Muscle layer of duodenum (tissue), 2 donors: ENCODE results near the gene GABBR2.

ENCODE experiments used
- H3K27ac ChIP-seq: one replicate; pipeline ENCODE4 v1.7.0; 2013; ENCODE audit warnings: mild to moderate bottlenecking, low read length
- H3K27me3 ChIP-seq: one replicate; pipeline ENCODE4 v1.7.0; 2013; ENCODE audit warnings: low read depth, mild to moderate bottlenecking, control low read depth, low read length
- H3K36me3 ChIP-seq, 2 donors: one replicate each; pipeline ENCODE4 v1.7.0; 2013; ENCODE audit warnings: low read length in 2 of 2, control low read depth in 1 of 2, mild to moderate bottlenecking in 1 of 2; ENCODE audit not compliant: insufficient read depth in 2 of 2, control insufficient read depth in 1 of 2
- H3K4me1 ChIP-seq, 2 donors: one replicate each; pipeline ENCODE4 v1.7.0; 2013; ENCODE audit warnings: low read length in 2 of 2, mild to moderate bottlenecking in 2 of 2, control low read depth in 1 of 2, moderate library complexity in 1 of 2; ENCODE audit not compliant: insufficient read depth in 2 of 2, control insufficient read depth in 1 of 2
- H3K4me3 ChIP-seq, 2 donors: one replicate each; pipeline ENCODE4 v1.7.0; 2013; ENCODE audit warnings: low read length in 2 of 2, low read depth in 1 of 2, mild to moderate bottlenecking in 1 of 2
- H3K9me3 ChIP-seq, 2 donors: one replicate each; pipeline ENCODE4 v1.7.0; 2013; ENCODE audit warnings: low read length in 2 of 2, control low read depth in 1 of 2, mild to moderate bottlenecking in 1 of 2; ENCODE audit not compliant: control insufficient read depth in 1 of 2
- donor health status: healthy.

Gene GABBR2

DNA sequence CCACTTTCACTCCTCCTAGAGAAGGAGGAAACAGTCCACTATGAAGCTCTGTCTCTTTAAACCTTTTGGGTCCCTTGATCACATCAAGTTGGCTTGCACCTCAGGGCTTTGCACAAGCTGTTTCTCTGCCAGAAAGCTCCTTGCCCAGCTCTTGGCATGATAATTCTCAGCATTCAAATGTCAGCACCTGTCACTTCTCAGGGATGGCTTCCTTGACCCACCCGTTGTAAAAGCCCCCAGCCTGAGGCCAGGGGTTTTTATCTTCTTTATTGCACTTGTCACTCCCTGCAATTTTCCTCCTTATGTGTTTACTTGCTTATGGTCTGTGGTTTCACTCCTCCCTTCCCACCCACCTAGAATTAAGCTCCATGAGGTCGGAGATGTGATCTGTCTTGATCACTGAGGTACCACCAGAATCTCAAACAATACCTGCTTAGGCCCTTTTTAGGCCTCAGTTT lies 252.6 kb downstream of the GABBR2 start:
- Histone ChIP-seq H3K4me3 (no peak overlapping the region), H3K27ac (no peak overlapping the region), H3K27me3 (no peaks in the 10 kb centered on the region), H3K4me1 (no peaks in the 10 kb centered on the region), H3K9me3 (peaks cover 7 to 14% of the 10 kb centered on the region in 2 donors), H3K36me3 (no peaks in the 10 kb centered on the region)

DNA sequence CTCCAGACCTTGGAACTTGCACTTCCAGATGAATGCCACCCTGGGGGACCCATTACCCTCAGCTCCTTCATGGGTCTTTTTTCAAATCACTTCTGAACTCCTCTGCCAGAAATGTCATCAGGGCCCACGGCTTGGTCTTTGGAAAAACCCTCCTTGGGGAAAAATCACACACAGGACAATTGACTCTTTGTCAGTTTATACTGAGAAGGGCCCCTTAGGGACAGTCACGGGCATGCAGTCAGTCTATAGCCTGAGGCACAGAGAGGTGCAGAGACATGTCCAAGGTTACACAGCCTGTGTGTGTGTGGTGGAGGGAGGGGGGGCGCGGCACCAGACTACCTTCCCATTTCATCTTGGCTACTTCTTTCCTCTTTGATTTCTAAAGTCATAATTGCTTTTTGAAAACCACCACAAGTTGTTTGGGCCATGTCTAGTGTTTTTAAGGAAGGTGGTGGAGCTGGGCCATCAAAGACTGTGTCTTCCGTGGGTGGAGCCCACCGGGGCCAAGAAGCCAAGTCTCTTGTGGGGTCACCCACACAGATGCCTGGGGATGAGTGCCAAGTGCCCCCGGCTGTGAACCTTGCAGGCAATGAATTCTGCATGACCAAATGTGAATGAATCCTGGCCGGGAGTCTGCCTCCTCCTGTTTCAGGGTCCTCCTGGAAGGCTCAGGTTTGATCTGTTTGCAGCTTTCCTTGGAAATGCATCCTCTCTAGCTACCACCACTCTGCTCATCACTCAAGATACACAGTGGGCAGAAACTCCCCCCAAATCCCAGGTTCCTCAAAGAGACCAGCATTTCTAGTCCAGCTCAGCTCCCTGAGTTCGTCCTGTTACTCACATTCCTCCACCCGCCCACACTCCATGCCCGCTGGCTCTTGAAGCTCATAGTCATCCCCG lies 253.2 kb downstream of the GABBR2 start:
- Histone ChIP-seq H3K27ac (no peak overlapping the region), H3K27me3 (no peaks in the 10 kb centered on the region), H3K36me3 (no peaks in the 10 kb centered on the region), H3K9me3 (peaks cover 0 to 9% of the 10 kb centered on the region in 2 donors), H3K4me3 (no peak overlapping the region), H3K4me1 (no peaks in the 10 kb centered on the region)

GRCh38 chr9:98453589-98454311 lies 255.0 kb downstream of the GABBR2 start:
- Histone ChIP-seq H3K9me3 (no peaks in the 10 kb centered on the region), H3K4me3 (no peak overlapping the region), H3K36me3 (no peaks in the 10 kb centered on the region), H3K27ac (no peak overlapping the region), H3K4me1 (no peaks in the 10 kb centered on the region), H3K27me3 (no peaks in the 10 kb centered on the region)

DNA sequence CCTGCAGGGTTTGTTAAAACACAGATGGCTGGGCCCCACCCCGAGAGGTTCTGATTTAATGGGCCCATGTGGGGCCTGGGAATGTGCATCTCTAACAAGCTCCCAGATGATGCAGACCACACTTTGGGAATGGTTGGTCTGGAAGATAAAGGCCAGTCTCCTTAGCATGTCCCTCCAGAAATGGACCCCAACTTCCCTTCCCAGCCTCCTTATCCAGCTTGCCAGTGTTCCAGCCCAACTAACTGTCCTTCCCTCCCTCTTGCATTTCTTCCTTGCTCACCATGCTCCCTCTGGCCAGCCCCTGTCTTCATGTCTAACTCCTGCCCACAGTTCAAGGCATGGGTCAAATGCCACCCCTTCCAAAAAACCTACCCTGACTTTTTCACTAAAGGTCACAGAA lies 257.2 kb downstream of the GABBR2 start:
- Histone ChIP-seq H3K36me3 (no peaks in the 10 kb centered on the region), H3K9me3 (no peaks in the 10 kb centered on the region), H3K27ac (no peak overlapping the region), H3K4me3 (no peak overlapping the region), H3K27me3 (no peaks in the 10 kb centered on the region), H3K4me1 (no peaks in the 10 kb centered on the region)

GRCh38 chr9:98450496-98450895 lies 258.2 kb downstream of the GABBR2 start:
- Histone ChIP-seq H3K9me3 (no peaks in the 10 kb centered on the region), H3K36me3 (no peaks in the 10 kb centered on the region), H3K27ac (no peak overlapping the region), H3K27me3 (no peaks in the 10 kb centered on the region), H3K4me1 (no peaks in the 10 kb centered on the region), H3K4me3 (no peak overlapping the region)

DNA sequence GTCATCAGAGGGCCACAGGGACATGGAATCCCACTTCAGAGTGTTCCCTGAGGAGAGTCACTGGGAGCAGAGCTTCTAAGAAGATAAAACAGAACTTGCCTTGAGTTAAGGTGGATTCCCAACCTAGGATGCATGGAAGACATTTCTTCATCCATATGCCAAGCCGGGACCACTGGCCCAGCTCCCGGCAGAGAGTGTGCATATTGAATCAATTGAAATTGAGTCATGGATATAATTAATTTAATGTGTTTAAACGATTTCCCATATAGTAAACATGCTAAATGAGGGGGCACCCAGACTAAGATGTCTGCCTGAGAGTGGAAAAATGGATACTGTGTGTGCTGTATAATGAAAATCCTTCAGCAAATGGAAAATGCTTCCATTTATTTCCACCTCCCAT lies 258.9 kb downstream of the GABBR2 start:
- Histone ChIP-seq H3K9me3 (no peaks in the 10 kb centered on the region), H3K27ac (no peak overlapping the region), H3K4me1 (no peaks in the 10 kb centered on the region), H3K36me3 (no peaks in the 10 kb centered on the region), H3K4me3 (no peak overlapping the region), H3K27me3 (no peaks in the 10 kb centered on the region)

DNA sequence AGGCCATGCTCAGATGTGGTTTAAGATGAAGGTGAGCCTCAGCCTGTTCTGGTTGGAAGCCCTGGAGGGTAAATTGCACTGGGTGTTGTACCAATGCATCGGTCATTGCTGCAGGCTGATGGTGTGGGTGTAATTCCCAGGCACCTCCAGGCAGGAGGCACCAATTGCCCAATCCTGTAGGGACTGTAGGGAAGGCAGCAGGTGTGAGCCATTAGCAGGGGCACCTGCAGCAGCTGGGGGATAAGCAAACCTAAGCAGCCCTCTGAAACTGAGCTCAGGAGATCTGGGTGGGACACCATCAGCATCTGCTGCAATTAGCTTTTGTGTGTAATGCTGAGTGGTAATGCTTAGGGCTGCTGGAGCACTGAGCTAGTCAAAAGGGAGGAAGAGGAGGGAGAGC lies 263.2 kb downstream of the GABBR2 start:
- H3K36me3 ChIP-seq: no peaks in the 10 kb centered on the region
- no peaks in the 10 kb centered on the region for H3K4me1 ChIP-seq
- no peaks in the 10 kb centered on the region for H3K9me3 ChIP-seq
- no peak overlapping the region for H3K27ac ChIP-seq
- H3K4me3 ChIP-seq: no peak overlapping the region
- H3K27me3 ChIP-seq: no peaks in the 10 kb centered on the region

DNA sequence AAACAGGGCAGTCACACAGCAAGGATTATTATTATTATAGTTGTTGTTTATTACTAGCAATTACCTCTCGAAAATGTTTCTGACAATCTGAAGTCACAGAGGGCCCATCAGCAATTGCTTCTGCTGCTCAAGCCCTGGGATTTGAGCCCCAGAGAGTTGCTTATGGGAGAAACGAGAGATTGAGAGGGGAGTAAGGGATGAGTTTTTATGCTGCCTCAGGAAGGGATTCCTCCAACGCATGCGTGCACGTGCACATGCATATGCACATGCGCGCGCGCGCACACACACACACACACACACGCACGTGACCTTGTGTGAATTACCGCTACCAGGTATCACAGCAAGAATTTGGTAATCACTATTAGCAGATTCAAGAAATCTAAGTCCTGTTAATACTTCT lies 264.1 kb downstream of the GABBR2 start:
- Histone ChIP-seq H3K36me3 (no peaks in the 10 kb centered on the region), H3K27ac (no peak overlapping the region), H3K4me1 (no peaks in the 10 kb centered on the region), H3K4me3 (no peak overlapping the region), H3K9me3 (no peaks in the 10 kb centered on the region), H3K27me3 (no peaks in the 10 kb centered on the region)

DNA sequence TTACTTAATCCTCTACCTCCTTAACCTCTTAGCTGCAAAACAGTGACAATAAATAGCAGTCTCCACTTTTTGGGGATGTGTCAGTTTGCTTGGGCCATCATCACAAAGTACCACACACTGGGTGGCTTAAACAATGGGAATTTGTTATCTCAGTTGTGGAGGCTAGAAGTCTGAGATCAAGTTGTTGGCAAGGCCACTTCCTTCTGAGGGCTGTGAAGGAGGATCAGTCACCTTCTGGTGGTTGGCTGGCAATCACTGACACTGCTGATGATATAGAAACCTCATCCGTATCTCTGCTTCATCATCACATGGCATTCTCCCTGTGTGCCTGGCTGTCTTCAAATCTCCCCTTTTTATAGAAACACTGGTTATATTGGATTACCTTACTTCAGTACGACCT lies 266.2 kb downstream of the GABBR2 start:
- H3K4me1 ChIP-seq: no peaks in the 10 kb centered on the region
- no peaks in the 10 kb centered on the region for H3K27me3 ChIP-seq
- H3K9me3 ChIP-seq: no peaks in the 10 kb centered on the region
- no peaks in the 10 kb centered on the region for H3K36me3 ChIP-seq
- no peak overlapping the region for H3K4me3 ChIP-seq
- H3K27ac ChIP-seq: no peak overlapping the region

DNA sequence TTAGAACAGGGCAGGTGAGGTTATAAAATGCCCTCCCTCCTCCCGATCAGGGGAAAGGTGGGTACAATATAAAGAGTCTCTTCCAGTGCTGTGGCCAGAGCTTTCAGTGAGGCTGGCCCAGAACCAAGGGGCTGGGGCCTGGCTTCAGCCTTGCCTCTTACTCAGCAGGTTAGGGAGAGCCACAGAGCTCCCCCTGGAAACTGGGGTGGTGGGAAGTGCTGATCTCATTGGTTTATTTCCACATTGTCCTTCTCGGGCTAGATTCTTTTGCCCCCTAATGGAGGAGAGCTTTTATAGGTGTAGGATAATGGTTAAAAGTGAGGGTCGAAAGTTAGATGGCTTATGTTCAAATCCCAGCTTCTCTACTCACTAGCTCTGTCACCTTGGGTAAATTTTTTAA lies 266.6 kb downstream of the GABBR2 start:
- no peaks in the 10 kb centered on the region for H3K9me3 ChIP-seq
- H3K4me3 ChIP-seq: no peak overlapping the region
- no peak overlapping the region for H3K27ac ChIP-seq

GRCh38 chr9:98438666-98439065 lies 270.1 kb downstream of the GABBR2 start:
- Histone ChIP-seq H3K9me3 (no peaks in the 10 kb centered on the region), H3K4me3 (no peak overlapping the region), H3K36me3 (no peaks in the 10 kb centered on the region), H3K27ac (no peak overlapping the region), H3K27me3 (no peaks in the 10 kb centered on the region), H3K4me1 (no peaks in the 10 kb centered on the region)

More for the DNA sequence above, 266.6 kb downstream of the GABBR2 start:
- no peaks in the 10 kb centered on the region for H3K4me1 ChIP-seq
- H3K27me3 ChIP-seq: no peaks in the 10 kb centered on the region
- no peaks in the 10 kb centered on the region for H3K36me3 ChIP-seq
